HG02852 (cell line): ENCODE data around the gene FRAS1.
"Not testable (repeated sequence)": the region's sequence is repeated elsewhere in the genome, so short reads cannot be mapped to it uniquely, and the experiment has no call there.

Experiments
- ATAC-seq: cut with Tn5 transposase; IDR thresholded peaks from one replicate; pipeline ENCODE4 v1.9.1; 2021; ENCODE audit warnings: mild to moderate bottlenecking, moderate library complexity; ENCODE audit not compliant: unreplicated experiment

FRAS1 gene

GRCh38 chr4:78099058-78099457 lies 41.9 kb downstream of the FRAS1 start:
- ATAC-seq: no peak

- no peak for ATAC-seq
Observed at GRCh38 chr4:78100060-78100459, 42.9 kb downstream of the FRAS1 start.

GRCh38 chr4:78119698-78120097 lies 62.6 kb downstream of the FRAS1 start:
- no peak for ATAC-seq

GRCh38 chr4:78120144-78120880 lies 63.2 kb downstream of the FRAS1 start:
- ATAC-seq: no peak

- no peak for ATAC-seq
Observed at GRCh38 chr4:78121338-78121904, 64.3 kb downstream of the FRAS1 start.

- ATAC-seq: not testable (repeated sequence)
Observed at GRCh38 chr4:78125834-78126331, 68.8 kb downstream of the FRAS1 start.

GRCh38 chr4:78129383-78130108 lies 72.4 kb downstream of the FRAS1 start:
- no peak for ATAC-seq

- ATAC-seq: no peak
Observed at GRCh38 chr4:78131403-78131802, 74.3 kb downstream of the FRAS1 start.

- no peak for ATAC-seq
Observed at GRCh38 chr4:78136109-78137081, 79.3 kb downstream of the FRAS1 start.

GRCh38 chr4:78137532-78137931 lies 80.4 kb downstream of the FRAS1 start:
- no peak for ATAC-seq

GRCh38 chr4:78138252-78138651 lies 81.1 kb downstream of the FRAS1 start:
- no peak for ATAC-seq

GRCh38 chr4:78143634-78144033 lies 86.5 kb downstream of the FRAS1 start:
- ATAC-seq: no peak

GRCh38 chr4:78145008-78145407 lies 87.9 kb downstream of the FRAS1 start:
- ATAC-seq: no peak

GRCh38 chr4:78145622-78146021 lies 88.5 kb downstream of the FRAS1 start:
- no peak for ATAC-seq

- ATAC-seq: no peak
Observed at GRCh38 chr4:78149751-78150542, 92.8 kb downstream of the FRAS1 start.

- no peak for ATAC-seq
Observed at GRCh38 chr4:78150543-78150864, 93.4 kb downstream of the FRAS1 start.

- ATAC-seq: no peak
Observed at GRCh38 chr4:78152795-78153194, 95.7 kb downstream of the FRAS1 start.

- ATAC-seq: no peak
Observed at GRCh38 chr4:78154972-78155590, 98.0 kb downstream of the FRAS1 start.

- ATAC-seq: no peak
Observed at GRCh38 chr4:78155616-78156105, 98.5 kb downstream of the FRAS1 start.
